ENCODE results near the gene CCDC15. TPM values are rescaled to one million over a fixed set of nuclear protein-coding genes. Genes with fewer than 3 reads are reported as not detected.

The CCDC15 gene
- total and polyA plus RNA-seq, 2 experiments from 2014 or later = 2.9 to 3.3 TPM

DNA sequence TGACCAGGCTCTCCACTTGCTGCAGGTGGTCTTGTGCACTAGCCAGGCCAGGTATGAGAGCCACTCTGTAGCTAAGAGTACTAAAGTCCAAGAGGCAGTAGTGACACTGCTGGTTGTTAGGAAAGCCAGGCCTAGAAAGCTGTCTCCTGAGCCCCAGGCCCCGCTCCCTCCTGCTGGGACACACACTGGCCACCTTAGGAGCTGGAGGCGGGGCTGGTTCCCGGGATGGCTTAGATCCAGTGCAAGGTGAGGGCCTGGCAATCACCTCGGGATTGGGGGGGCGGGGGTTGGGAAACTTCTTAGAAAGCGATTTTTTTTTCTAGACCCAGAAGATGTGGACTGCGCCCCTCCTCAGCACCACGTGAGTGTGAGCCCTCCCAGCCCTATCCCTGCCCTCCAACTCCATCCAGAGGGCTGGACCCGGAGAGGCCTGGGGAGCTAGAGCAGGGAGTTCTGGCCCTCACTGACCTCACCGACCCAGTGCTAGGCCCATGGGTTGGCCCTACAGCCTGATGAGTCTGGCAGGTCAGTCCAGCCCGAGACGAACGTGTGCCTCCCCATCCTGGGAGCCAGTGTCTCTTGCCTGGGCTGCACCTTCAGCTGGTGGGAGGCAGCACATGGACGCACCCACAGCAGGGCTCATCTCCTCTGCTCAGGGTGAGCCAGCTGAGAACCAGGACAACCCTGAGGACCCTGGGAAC lies 127.2 kb downstream of the CCDC15 start:
- Histone ChIP-seq H3K27me3 (ENCODE audit: insufficient read depth) (no peaks in the 10 kb centered on the region), H3F3A (replicated peaks; ENCODE audit: low read depth) (no peaks in the 10 kb centered on the region), H3K36me3 (ENCODE audit: insufficient read depth) (no peaks in the 10 kb centered on the region), H3K4me1 (ENCODE audit: insufficient read depth) (no peaks in the 10 kb centered on the region), H3K27ac (ENCODE audit: low read depth) (no peak overlapping the region), H4K20me1 (replicated peaks; ENCODE audit: insufficient read depth) (no peaks in the 10 kb centered on the region), H3K4me2 (no peak overlapping the region), H3K9me2 (ENCODE audit: insufficient read depth) (no peaks in the 10 kb centered on the region), H3K79me2 (replicated peaks; ENCODE audit: insufficient read depth) (no peaks in the 10 kb centered on the region), H2AFZ (no peak overlapping the region), H3K4me3 (no peak overlapping the region)
- Mint-ChIP-seq H3K27me3 (ENCODE audit: insufficient read depth, low read depth, poor library complexity) (peaks cover 7% of the 10 kb centered on the region), H3K4me3 (no peak overlapping the region), H3K9me3 (no peaks in the 10 kb centered on the region; the same call in 2 of the 3 replicates), H3K4me1 (peaks cover under 1% of the 10 kb centered on the region), H3K27ac (no peak overlapping the region), H3K36me3 (ENCODE audit: low read depth) (no peaks in the 10 kb centered on the region; the same call in 2 of the 3 replicates)
- TF ChIP-seq, protein P1, sequence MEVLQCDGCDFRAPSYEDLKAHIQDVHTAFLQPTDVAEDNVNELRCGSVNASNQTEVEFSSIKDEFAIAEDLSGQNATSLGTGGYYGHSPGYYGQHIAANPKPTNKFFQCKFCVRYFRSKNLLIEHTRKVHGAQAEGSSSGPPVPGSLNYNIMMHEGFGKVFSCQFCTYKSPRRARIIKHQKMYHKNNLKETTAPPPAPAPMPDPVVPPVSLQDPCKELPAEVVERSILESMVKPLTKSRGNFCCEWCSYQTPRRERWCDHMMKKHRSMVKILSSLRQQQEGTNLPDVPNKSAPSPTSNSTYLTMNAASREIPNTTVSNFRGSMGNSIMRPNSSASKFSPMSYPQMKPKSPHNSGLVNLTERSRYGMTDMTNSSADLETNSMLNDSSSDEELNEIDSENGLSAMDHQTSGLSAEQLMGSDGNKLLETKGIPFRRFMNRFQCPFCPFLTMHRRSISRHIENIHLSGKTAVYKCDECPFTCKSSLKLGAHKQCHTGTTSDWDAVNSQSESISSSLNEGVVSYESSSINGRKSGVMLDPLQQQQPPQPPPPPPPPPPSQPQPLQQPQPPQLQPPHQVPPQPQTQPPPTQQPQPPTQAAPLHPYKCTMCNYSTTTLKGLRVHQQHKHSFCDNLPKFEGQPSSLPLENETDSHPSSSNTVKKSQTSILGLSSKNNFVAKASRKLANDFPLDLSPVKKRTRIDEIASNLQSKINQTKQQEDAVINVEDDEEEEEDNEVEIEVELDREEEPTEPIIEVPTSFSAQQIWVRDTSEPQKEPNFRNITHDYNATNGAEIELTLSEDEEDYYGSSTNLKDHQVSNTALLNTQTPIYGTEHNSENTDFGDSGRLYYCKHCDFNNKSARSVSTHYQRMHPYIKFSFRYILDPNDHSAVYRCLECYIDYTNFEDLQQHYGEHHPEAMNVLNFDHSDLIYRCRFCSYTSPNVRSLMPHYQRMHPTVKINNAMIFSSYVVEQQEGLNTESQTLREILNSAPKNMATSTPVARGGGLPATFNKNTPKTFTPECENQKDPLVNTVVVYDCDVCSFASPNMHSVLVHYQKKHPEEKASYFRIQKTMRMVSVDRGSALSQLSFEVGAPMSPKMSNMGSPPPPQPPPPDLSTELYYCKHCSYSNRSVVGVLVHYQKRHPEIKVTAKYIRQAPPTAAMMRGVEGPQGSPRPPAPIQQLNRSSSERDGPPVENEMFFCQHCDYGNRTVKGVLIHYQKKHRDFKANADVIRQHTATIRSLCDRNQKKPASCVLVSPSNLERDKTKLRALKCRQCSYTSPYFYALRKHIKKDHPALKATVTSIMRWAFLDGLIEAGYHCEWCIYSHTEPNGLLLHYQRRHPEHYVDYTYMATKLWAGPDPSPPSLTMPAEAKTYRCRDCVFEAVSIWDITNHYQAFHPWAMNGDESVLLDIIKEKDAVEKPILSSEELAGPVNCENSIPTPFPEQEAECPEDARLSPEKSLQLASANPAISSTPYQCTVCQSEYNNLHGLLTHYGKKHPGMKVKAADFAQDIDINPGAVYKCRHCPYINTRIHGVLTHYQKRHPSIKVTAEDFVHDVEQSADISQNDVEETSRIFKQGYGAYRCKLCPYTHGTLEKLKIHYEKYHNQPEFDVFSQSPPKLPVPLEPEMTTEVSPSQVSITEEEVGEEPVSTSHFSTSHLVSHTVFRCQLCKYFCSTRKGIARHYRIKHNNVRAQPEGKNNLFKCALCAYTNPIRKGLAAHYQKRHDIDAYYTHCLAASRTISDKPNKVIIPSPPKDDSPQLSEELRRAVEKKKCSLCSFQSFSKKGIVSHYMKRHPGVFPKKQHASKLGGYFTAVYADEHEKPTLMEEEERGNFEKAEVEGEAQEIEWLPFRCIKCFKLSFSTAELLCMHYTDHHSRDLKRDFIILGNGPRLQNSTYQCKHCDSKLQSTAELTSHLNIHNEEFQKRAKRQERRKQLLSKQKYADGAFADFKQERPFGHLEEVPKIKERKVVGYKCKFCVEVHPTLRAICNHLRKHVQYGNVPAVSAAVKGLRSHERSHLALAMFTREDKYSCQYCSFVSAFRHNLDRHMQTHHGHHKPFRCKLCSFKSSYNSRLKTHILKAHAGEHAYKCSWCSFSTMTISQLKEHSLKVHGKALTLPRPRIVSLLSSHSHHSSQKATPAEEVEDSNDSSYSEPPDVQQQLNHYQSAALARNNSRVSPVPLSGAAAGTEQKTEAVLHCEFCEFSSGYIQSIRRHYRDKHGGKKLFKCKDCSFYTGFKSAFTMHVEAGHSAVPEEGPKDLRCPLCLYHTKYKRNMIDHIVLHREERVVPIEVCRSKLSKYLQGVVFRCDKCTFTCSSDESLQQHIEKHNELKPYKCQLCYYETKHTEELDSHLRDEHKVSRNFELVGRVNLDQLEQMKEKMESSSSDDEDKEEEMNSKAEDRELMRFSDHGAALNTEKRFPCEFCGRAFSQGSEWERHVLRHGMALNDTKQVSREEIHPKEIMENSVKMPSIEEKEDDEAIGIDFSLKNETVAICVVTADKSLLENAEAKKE (CRISPR knock-in tag; IDR thresholded peaks at IDR 0.05) = no peak
- TF ChIP-seq JUNB (IDR thresholded peaks at IDR 0.05; ENCODE audit: unreplicated experiment) (no peak), ZNF331 (CRISPR knock-in tag; IDR thresholded peaks at IDR 0.05; ENCODE audit: low read depth) (no peak), EZH2phosphoT487 (IDR thresholded peaks at IDR 0.05; ENCODE audit: unreplicated experiment) (no peak)
- TF ChIP-seq, protein P2, sequence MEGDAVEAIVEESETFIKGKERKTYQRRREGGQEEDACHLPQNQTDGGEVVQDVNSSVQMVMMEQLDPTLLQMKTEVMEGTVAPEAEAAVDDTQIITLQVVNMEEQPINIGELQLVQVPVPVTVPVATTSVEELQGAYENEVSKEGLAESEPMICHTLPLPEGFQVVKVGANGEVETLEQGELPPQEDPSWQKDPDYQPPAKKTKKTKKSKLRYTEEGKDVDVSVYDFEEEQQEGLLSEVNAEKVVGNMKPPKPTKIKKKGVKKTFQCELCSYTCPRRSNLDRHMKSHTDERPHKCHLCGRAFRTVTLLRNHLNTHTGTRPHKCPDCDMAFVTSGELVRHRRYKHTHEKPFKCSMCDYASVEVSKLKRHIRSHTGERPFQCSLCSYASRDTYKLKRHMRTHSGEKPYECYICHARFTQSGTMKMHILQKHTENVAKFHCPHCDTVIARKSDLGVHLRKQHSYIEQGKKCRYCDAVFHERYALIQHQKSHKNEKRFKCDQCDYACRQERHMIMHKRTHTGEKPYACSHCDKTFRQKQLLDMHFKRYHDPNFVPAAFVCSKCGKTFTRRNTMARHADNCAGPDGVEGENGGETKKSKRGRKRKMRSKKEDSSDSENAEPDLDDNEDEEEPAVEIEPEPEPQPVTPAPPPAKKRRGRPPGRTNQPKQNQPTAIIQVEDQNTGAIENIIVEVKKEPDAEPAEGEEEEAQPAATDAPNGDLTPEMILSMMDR (conservative IDR thresholded peaks at IDR 0.05; ENCODE audit: low read depth in 2 of 2) = no peak
- TF ChIP-seq, protein P3, sequence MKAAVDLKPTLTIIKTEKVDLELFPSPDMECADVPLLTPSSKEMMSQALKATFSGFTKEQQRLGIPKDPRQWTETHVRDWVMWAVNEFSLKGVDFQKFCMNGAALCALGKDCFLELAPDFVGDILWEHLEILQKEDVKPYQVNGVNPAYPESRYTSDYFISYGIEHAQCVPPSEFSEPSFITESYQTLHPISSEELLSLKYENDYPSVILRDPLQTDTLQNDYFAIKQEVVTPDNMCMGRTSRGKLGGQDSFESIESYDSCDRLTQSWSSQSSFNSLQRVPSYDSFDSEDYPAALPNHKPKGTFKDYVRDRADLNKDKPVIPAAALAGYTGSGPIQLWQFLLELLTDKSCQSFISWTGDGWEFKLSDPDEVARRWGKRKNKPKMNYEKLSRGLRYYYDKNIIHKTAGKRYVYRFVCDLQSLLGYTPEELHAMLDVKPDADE (IDR thresholded peaks at IDR 0.05) = no peak
- ATAC-seq (peak; percentile 54), DNase-seq (ENCODE audit: low spot score) (no peak)
